GM23248 (cell line): ENCODE data around the gene TMED8. TPM values are rescaled to one million over a fixed set of nuclear protein-coding genes. Genes with fewer than 3 reads are reported as not detected.

Experiments used
- DNase-seq: peaks from one replicate; pipeline ENCODE4 v3.0.0-alpha.2; 2015
- H2AFZ ChIP-seq: fragments of 200-600 bp; sonication (generic); 2 replicates; pipeline ENCODE4 v1.6.1; 2016; ENCODE audit warnings: antibody characterized with exemption
- H3F3A ChIP-seq: fragments of 200-600 bp; sonication (generic); 2 replicates; pipeline ENCODE4 v1.6.1; 2016; ENCODE audit warnings: mild to moderate bottlenecking, antibody characterized with exemption, mixed run types; ENCODE audit not compliant: insufficient read depth
- H3K27ac ChIP-seq: fragments of 200-600 bp; sonication (generic); 2 replicates; pipeline ENCODE4 v1.5.1; 2016; ENCODE audit warnings: mild to moderate bottlenecking
- H3K27me3 ChIP-seq: fragments of 200-600 bp; sonication (generic); replicated peaks from 2 replicates; pipeline ENCODE4 v1.6.1; 2016; ENCODE audit warnings: mild to moderate bottlenecking; ENCODE audit not compliant: insufficient read depth
- H3K36me3 ChIP-seq: fragments of 200-600 bp; sonication (generic); 2 replicates; pipeline ENCODE4 v1.6.1; 2016; ENCODE audit warnings: low read depth, mild to moderate bottlenecking
- H3K4me1 ChIP-seq: fragments of 200-600 bp; sonication (generic); 2 replicates; pipeline ENCODE4 v1.6.1; 2016; ENCODE audit warnings: mild to moderate bottlenecking; ENCODE audit not compliant: insufficient read depth
- H3K4me2 ChIP-seq: fragments of 200-600 bp; sonication (generic); one replicate; pipeline ENCODE4 v1.6.1; 2016; ENCODE audit warnings: mild to moderate bottlenecking; ENCODE audit not compliant: unreplicated experiment
- H3K4me3 ChIP-seq: fragments of 200-600 bp; sonication (generic); 2 replicates; pipeline ENCODE4 v1.5.1; 2016; ENCODE audit warnings: mild to moderate bottlenecking
- H3K79me2 ChIP-seq: fragments of 200-600 bp; sonication (generic); 2 replicates; pipeline ENCODE4 v1.6.1; 2016; ENCODE audit warnings: mild to moderate bottlenecking; ENCODE audit not compliant: insufficient read depth
- H3K9ac ChIP-seq: fragments of 200-600 bp; sonication (generic); 2 replicates; pipeline ENCODE4 v1.6.1; 2016; ENCODE audit warnings: mild to moderate bottlenecking
- H3K9me2 ChIP-seq: fragments of 200-600 bp; sonication (generic); 2 replicates; pipeline ENCODE4 v1.6.1; 2016; ENCODE audit warnings: mixed run types, mild to moderate bottlenecking, moderate library complexity; ENCODE audit not compliant: insufficient read depth
- H3K9me3 ChIP-seq: fragments of 200-600 bp; sonication (generic); one replicate; pipeline ENCODE4 v1.6.1; 2017; ENCODE audit warnings: low read depth
- H4K20me1 ChIP-seq: fragments of 200-600 bp; sonication (generic); 2 replicates; pipeline ENCODE4 v1.6.0; 2016; ENCODE audit not compliant: insufficient read depth
- EZH2 ChIP-seq: fragments of 200-600 bp; sonication (generic); IDR thresholded peaks from 2 replicates; pipeline ENCODE4 v1.6.1; 2018; ENCODE audit warnings: antibody characterized with exemption, mild to moderate bottlenecking; ENCODE audit not compliant: insufficient read depth, poor library complexity, severe bottlenecking
- EZH2phosphoT487 ChIP-seq: fragments of 200-600 bp; sonication (generic); IDR thresholded peaks from 2 replicates; pipeline ENCODE4 v1.6.1; 2018; ENCODE audit warnings: antibody characterized with exemption, moderate library complexity, mild to moderate bottlenecking, low read depth; ENCODE audit not compliant: insufficient read depth
- WGBS, 2 experiments: methylation state at CpG; one replicate each; pipeline ENCODE4 v1.1.6; 2015 to 2017; ENCODE audit warnings: low lambda C conversion rate in 2 of 2, low coverage in 1 of 2; ENCODE audit errors: missing lambda C conversion rate in 2 of 2; 5-methylcytosine and 5-hydroxymethylcytosine counted together
- in situ Hi-C: fragments of 300-500 bp; cut with MboI; formaldehyde crosslinking; loops from 2 replicates; pipeline ENCODE4 v1.15.0; 2020
- polyA plus RNA-seq: library from polyadenylated mRNA; unstranded; fragments of >200 nt; fragmentation: Nextera tagmentation; extraction: Ambion mirVana; gene quantifications from 2 replicates; pipeline ENCODE4 v1.2.1, GENCODE V29; 2016
- total RNA-seq: library from RNA; depleted of rRNA; stranded (reverse); fragments of >200 nt; shearing (Covaris generic); gene quantifications from 2 replicates; pipeline ENCODE4 v1.2.3, GENCODE V29; 2014

Gene TMED8
- total and polyA plus RNA-seq, 2 experiments from 2014 or later = 3.2 to 7.5 TPM

DNA sequence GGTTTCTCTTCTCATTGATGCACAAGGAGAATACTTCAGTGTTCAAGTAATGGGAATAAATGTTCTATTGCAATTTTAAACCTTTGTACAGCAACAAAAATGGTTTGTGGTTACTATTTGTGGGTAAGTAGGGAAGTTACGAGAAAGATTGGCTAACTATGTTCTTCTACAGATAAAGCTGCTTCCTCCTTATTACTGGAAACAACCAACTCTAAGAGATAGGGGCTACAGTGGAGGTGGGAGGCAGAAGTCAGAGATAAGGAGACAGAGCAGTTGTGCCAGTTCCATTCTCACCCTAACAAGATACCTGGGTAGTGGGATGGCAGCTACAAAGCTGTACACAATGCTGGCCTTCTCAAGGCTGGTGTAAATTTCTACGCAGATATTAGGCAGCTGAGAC lies 30.3 kb upstream of the TMED8 start:
- in situ Hi-C loops = no loop called here
- TF ChIP-seq EZH2phosphoT487 = no peak
- no peak for TF ChIP-seq EZH2
- no peak overlapping the region for H3K27ac ChIP-seq

DNA sequence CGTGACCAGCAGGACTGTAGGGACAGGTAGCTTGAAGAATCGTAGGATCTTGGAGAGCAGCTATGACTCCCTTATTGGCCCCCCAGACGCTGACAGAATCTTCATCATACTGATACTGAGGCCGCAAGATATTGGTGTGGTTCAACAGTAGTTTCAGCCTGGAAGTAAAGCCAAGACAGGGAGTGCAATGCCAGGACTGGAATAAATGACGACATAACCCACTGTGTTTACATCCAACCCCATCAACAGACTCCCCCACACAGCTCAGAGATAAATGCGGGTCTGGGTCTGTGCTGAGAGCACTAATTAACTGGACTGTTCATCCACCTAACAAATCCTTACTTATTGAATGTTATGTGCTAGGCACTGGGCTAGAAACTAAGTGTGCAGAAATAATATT lies 29.8 kb upstream of the TMED8 start:
- no peak for TF ChIP-seq EZH2phosphoT487
- no peak for TF ChIP-seq EZH2
- in situ Hi-C loops = no loop called here

More for the DNA sequence above, 30.3 kb upstream of the TMED8 start:
- no peaks in the 10 kb centered on the region for H3K79me2 ChIP-seq
- H3K9me3 ChIP-seq = no peaks in the 10 kb centered on the region
- no peak for DNase-seq
- 94 to 100% methylated on average over 2 of the region's 2 CpGs for WGBS, 2 experiments
- no peaks in the 10 kb centered on the region for H3K4me1 ChIP-seq
- no peaks in the 10 kb centered on the region for H4K20me1 ChIP-seq
- H3K9ac ChIP-seq = no peak overlapping the region
- no peak overlapping the region for H3K4me2 ChIP-seq
- H3K27me3 ChIP-seq = no peaks in the 10 kb centered on the region
- H3K4me3 ChIP-seq = no peak overlapping the region
- no peaks in the 10 kb centered on the region for H3K9me2 ChIP-seq
- no peaks in the 10 kb centered on the region for H3F3A ChIP-seq
- no peaks in the 10 kb centered on the region for H3K36me3 ChIP-seq
- H2AFZ ChIP-seq = no peak overlapping the region

DNA sequence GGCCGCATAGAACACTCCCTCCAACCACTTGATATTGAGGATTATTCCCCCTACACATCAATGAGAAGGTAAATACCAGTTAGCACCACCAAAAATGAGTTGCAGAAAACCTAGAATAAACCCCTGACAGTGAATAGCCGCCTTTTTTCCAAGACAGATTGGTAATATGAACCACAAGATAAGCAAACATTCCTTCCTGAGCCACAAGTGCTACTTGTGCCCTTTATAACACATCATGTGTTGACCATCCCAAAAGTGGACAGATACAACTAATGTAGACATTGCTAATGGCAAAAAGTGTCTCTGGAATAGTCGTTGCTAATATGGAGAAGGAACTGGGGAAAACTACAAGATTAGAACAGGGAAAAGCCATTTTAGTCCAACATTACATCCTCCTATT lies 29.2 kb upstream of the TMED8 start:
- Histone ChIP-seq H3K9ac (no peak overlapping the region), H3K27me3 (no peaks in the 10 kb centered on the region), H3K9me2 (no peaks in the 10 kb centered on the region), H3K4me3 (no peak overlapping the region), H3K4me2 (no peak overlapping the region), H3K9me3 (no peaks in the 10 kb centered on the region), H3K4me1 (no peaks in the 10 kb centered on the region), H3K79me2 (no peaks in the 10 kb centered on the region), H4K20me1 (no peaks in the 10 kb centered on the region), H3F3A (no peaks in the 10 kb centered on the region), H2AFZ (no peak overlapping the region), H3K27ac (no peak overlapping the region), H3K36me3 (no peaks in the 10 kb centered on the region)
- in situ Hi-C loops = no loop called here
- no peak for TF ChIP-seq EZH2
- TF ChIP-seq EZH2phosphoT487 = no peak
- WGBS, 2 experiments = 57 to 66% methylated on average over 3 of the region's 3 CpGs
- DNase-seq = no peak

More for the DNA sequence above, 29.8 kb upstream of the TMED8 start:
- H3K4me2 ChIP-seq = no peak overlapping the region
- no peaks in the 10 kb centered on the region for H3K79me2 ChIP-seq
- H3K4me1 ChIP-seq = no peaks in the 10 kb centered on the region
- H2AFZ ChIP-seq = no peak overlapping the region
- DNase-seq = no peak
- H3K9me2 ChIP-seq = no peaks in the 10 kb centered on the region
- H3K27ac ChIP-seq = no peak overlapping the region
- no peaks in the 10 kb centered on the region for H3F3A ChIP-seq
- H3K9ac ChIP-seq = no peak overlapping the region
- H4K20me1 ChIP-seq = no peaks in the 10 kb centered on the region
- H3K36me3 ChIP-seq = no peaks in the 10 kb centered on the region
- H3K9me3 ChIP-seq = no peaks in the 10 kb centered on the region
- no peak overlapping the region for H3K4me3 ChIP-seq
- WGBS, 2 experiments = 62 to 67% methylated on average over 6 of the region's 6 CpGs
- H3K27me3 ChIP-seq = no peaks in the 10 kb centered on the region

DNA sequence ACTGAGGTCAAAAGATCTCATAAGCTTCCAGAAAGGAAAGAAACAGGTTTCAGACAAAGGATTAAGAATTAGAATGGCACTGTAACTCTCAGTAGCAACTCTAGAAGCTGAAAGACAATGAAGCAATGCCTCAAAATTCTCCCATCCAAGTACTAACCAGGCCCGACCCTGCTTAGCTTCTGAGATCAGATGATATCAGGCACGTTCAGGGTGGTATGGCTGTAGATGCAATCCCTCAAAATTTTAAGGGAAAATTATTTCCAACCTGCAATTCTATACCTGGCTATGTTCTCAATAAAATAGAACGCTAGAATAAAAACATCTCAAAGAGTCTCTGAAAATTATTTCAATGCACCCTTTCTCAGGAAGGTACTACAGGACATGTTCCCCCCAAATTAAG lies 26.9 kb upstream of the TMED8 start:
- 72 to 79% methylated on average over 3 of the region's 3 CpGs for WGBS, 2 experiments
- no peaks in the 10 kb centered on the region for H3K79me2 ChIP-seq

DNA sequence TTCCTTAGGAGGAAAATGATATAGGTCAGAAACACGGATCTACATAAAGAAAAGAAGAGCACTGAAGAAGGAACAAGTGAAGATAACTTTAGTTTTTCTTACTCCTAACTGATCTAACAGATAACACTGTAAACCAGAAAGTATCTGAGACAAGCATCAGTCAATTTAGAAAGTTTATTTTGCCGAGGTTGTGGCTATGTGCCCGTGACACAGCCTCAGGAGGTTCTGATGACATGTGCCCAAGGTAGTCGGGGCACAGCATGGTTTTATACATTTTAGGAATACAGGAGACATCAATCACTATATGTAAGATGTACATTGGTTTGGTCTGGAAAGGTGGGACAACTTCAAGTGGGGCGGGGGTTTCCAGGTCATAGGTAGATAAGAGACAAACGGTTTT lies 23.3 kb upstream of the TMED8 start:
- Histone ChIP-seq H3K9me3 (no peaks in the 10 kb centered on the region), H3K4me3 (no peak overlapping the region), H3K36me3 (no peaks in the 10 kb centered on the region), H3F3A (no peaks in the 10 kb centered on the region), H3K27me3 (no peaks in the 10 kb centered on the region), H3K9me2 (no peaks in the 10 kb centered on the region), H3K79me2 (no peaks in the 10 kb centered on the region), H3K27ac (no peak overlapping the region), H3K9ac (no peak overlapping the region), H2AFZ (no peak overlapping the region), H3K4me1 (no peaks in the 10 kb centered on the region), H4K20me1 (no peaks in the 10 kb centered on the region), H3K4me2 (no peak overlapping the region)
- DNase-seq = no peak
- TF ChIP-seq EZH2 (no peak), EZH2phosphoT487 (no peak)
- in situ Hi-C loops = no loop called here
- 89 to 90% methylated on average over 6 of the region's 6 CpGs for WGBS, 2 experiments

More for the DNA sequence above, 26.9 kb upstream of the TMED8 start:
- Histone ChIP-seq H3K9me2 (no peaks in the 10 kb centered on the region), H3K4me1 (no peaks in the 10 kb centered on the region), H3K36me3 (no peaks in the 10 kb centered on the region), H4K20me1 (no peaks in the 10 kb centered on the region), H3K27ac (no peak overlapping the region), H3K9ac (no peak overlapping the region), H3K9me3 (no peaks in the 10 kb centered on the region), H3K27me3 (no peaks in the 10 kb centered on the region), H3K4me2 (no peak overlapping the region), H3F3A (no peaks in the 10 kb centered on the region), H3K4me3 (no peak overlapping the region), H2AFZ (no peak overlapping the region)
- no peak for TF ChIP-seq EZH2
- no peak for TF ChIP-seq EZH2phosphoT487
- DNase-seq = no peak
- in situ Hi-C loops = no loop called here
